GM12878 (cell line): ENCODE data around the gene FRMD8. TPM values are rescaled to one million over a fixed set of nuclear protein-coding genes. Genes with fewer than 3 reads are reported as not detected.

Experiments
- CBFB ChIP-seq: IDR thresholded peaks from 2 replicates; pipeline ENCODE4 v1.6.1; 2016; ENCODE audit warnings: antibody characterized with exemption, low read depth
- CEBPB ChIP-seq, 2 experiments: fragments of 150-350 bp in 1 of 2; IDR thresholded peaks; 2 replicates each; pipeline ENCODE4 v1.6.1; 2012 to 2014; ENCODE audit warnings: low read depth in 2 of 2, low read length in 2 of 2, borderline replicate concordance in 1 of 2, inconsistent platforms in 1 of 2
- EED ChIP-seq: sonication (generic); IDR thresholded peaks from 2 replicates; pipeline ENCODE4 v1.6.1; 2016; ENCODE audit warnings: antibody characterized with exemption, low read depth
- ELK1 ChIP-seq: IDR thresholded peaks from 2 replicates; pipeline ENCODE4 v1.6.1; 2012; ENCODE audit warnings: low read depth, low read length, improper control_type of control experiment
- ETV6 ChIP-seq, 2 experiments: fragments of 450-650 bp in 1 of 2; IDR thresholded peaks in 1 of 2; conservative IDR thresholded peaks in 1 of 2; 2 replicates each; pipeline ENCODE4 v1.6.1; 2014; ENCODE audit warnings: antibody characterized with exemption in 1 of 2, borderline replicate concordance in 1 of 2, low read depth in 1 of 2, mild to moderate bottlenecking in 1 of 2, moderate library complexity in 1 of 2
- SMAD1 ChIP-seq: fragments of 450-650 bp; IDR thresholded peaks from 2 replicates; pipeline ENCODE4 v1.6.1; 2018; ENCODE audit warnings: mild to moderate bottlenecking, low read depth; ENCODE audit not compliant: partially characterized antibody
- ZNF217 ChIP-seq: fragments of 450-650 bp; IDR thresholded peaks from 2 replicates; pipeline ENCODE4 v1.6.1; 2017; ENCODE audit warnings: antibody characterized with exemption, mild to moderate bottlenecking
- polyA plus RNA-seq, 11 experiments: library from polyadenylated mRNA; depleted of rRNA in 4 of 11; unstranded in 6 of 11; stranded (reverse) in 5 of 11; fragments of >200 nt; fragmentation: Nextera tagmentation in 4 of 11; fragmentation: Illumina TruSeq in 1 of 11; extraction: Ambion mirVana in 4 of 11; extraction: Trizol in 1 of 11; gene quantifications; 1 replicate in 1 of 11; 2 replicates in 10 of 11; pipeline versions ENCODE4 v1.2.1 to v1.2.3, GENCODE V29; 2011 to 2016; ENCODE audit warnings: inconsistent platforms in 2 of 11, missing spikeins in 2 of 11, low read depth in 1 of 11
- total RNA-seq, 4 experiments: library from RNA; depleted of rRNA in 3 of 4; stranded (reverse); fragments of >200 nt in 3 of 4; fragmentation: Illumina TruSeq in 1 of 4; extraction: Trizol in 1 of 4; gene quantifications; 2 replicates each; pipeline versions ENCODE4 v1.2.1 to v1.2.3, GENCODE V29; 2013 to 2021
- TF ChIP-seq, protein P1 (sequence below): IDR thresholded peaks from 2 replicates; pipeline ENCODE4 v1.6.1; 2012; ENCODE audit warnings: improper control_type of control experiment, low read depth, low read length; ENCODE audit not compliant: insufficient replicate concordance
- TF ChIP-seq, protein P2 (sequence below): fragments of 450-650 bp; IDR thresholded peaks from 2 replicates; pipeline ENCODE4 v1.6.1; 2017; ENCODE audit warnings: mild to moderate bottlenecking, low read depth, inconsistent platforms; ENCODE audit not compliant: poor library complexity, severe bottlenecking

FRMD8 gene
- total and polyA plus RNA-seq, 10 of the 15 experiments (the other 5 are each of a cell fraction or from before 2014, with no cell fraction given), result 8.3 to 69.4 (median 28.0) TPM

- TF ChIP-seq, protein P1, sequence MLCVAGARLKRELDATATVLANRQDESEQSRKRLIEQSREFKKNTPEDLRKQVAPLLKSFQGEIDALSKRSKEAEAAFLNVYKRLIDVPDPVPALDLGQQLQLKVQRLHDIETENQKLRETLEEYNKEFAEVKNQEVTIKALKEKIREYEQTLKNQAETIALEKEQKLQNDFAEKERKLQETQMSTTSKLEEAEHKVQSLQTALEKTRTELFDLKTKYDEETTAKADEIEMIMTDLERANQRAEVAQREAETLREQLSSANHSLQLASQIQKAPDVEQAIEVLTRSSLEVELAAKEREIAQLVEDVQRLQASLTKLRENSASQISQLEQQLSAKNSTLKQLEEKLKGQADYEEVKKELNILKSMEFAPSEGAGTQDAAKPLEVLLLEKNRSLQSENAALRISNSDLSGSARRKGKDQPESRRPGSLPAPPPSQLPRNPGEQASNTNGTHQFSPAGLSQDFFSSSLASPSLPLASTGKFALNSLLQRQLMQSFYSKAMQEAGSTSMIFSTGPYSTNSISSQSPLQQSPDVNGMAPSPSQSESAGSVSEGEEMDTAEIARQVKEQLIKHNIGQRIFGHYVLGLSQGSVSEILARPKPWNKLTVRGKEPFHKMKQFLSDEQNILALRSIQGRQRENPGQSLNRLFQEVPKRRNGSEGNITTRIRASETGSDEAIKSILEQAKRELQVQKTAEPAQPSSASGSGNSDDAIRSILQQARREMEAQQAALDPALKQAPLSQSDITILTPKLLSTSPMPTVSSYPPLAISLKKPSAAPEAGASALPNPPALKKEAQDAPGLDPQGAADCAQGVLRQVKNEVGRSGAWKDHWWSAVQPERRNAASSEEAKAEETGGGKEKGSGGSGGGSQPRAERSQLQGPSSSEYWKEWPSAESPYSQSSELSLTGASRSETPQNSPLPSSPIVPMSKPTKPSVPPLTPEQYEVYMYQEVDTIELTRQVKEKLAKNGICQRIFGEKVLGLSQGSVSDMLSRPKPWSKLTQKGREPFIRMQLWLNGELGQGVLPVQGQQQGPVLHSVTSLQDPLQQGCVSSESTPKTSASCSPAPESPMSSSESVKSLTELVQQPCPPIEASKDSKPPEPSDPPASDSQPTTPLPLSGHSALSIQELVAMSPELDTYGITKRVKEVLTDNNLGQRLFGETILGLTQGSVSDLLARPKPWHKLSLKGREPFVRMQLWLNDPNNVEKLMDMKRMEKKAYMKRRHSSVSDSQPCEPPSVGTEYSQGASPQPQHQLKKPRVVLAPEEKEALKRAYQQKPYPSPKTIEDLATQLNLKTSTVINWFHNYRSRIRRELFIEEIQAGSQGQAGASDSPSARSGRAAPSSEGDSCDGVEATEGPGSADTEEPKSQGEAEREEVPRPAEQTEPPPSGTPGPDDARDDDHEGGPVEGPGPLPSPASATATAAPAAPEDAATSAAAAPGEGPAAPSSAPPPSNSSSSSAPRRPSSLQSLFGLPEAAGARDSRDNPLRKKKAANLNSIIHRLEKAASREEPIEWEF, result no peak
- TF ChIP-seq ETV6 (conservative IDR thresholded peaks at IDR 0.05 in 1 of 2, IDR thresholded peaks at IDR 0.05 in 1 of 2; ENCODE audit: borderline replicate concordance in 1 of 2, low read depth in 1 of 2) (no peak), SMAD1 (no peak), EED (no peak), ZNF217 (no peak), ELK1 (no peak), CEBPB (IDR thresholded peaks at IDR 0.05; ENCODE audit: borderline replicate concordance in 1 of 2, low read depth in 2 of 2, low read length in 2 of 2) (no peak), CBFB (no peak)
- TF ChIP-seq, protein P2, sequence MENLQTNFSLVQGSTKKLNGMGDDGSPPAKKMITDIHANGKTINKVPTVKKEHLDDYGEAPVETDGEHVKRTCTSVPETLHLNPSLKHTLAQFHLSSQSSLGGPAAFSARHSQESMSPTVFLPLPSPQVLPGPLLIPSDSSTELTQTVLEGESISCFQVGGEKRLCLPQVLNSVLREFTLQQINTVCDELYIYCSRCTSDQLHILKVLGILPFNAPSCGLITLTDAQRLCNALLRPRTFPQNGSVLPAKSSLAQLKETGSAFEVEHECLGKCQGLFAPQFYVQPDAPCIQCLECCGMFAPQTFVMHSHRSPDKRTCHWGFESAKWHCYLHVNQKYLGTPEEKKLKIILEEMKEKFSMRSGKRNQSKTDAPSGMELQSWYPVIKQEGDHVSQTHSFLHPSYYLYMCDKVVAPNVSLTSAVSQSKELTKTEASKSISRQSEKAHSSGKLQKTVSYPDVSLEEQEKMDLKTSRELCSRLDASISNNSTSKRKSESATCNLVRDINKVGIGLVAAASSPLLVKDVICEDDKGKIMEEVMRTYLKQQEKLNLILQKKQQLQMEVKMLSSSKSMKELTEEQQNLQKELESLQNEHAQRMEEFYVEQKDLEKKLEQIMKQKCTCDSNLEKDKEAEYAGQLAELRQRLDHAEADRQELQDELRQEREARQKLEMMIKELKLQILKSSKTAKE, result no peak
Observed at GRCh38 chr11:65383778-65384177, 2.7 kb upstream of the FRMD8 start (continued).
